SK-N-SH treated with all-trans-retinoic acid at 6 μM for 48 hours (cell line): ENCODE results near the gene SEMA5B.

Experiments used
- ATAC-seq: fragments of 200-7000 bp; cut with Tn5 transposase; 3 replicates; pipeline ENCODE4 v1.9.1; 2020; ENCODE audit warnings: mild to moderate bottlenecking, moderate library complexity
- ARNTL ChIP-seq: fragments of 450-650 bp; formaldehyde crosslinking; IDR thresholded peaks from 2 replicates; pipeline ENCODE4 v1.5.0; 2020; ENCODE audit warnings: low read depth, mild to moderate bottlenecking, moderate library complexity, borderline replicate concordance
- BACH2 ChIP-seq: fragments of 250-450 bp; sonication (Bioruptor Pico); IDR thresholded peaks from 2 replicates; pipeline ENCODE4 v1.9.0; 2021; ENCODE audit warnings: mild to moderate bottlenecking, borderline replicate concordance
- CSDC2 ChIP-seq: fragments of 250-450 bp; sonication (Bioruptor Pico); IDR thresholded peaks from 2 replicates; pipeline ENCODE4 v1.5.0; 2020; ENCODE audit warnings: mild to moderate bottlenecking, moderate library complexity
- ESRRG ChIP-seq: fragments of 250-450 bp; sonication (Bioruptor Pico); IDR thresholded peaks from 2 replicates; pipeline ENCODE4 v1.6.1; 2021; ENCODE audit warnings: mild to moderate bottlenecking
- GLIS3 ChIP-seq: fragments of 250-450 bp; sonication (Bioruptor Pico); IDR thresholded peaks from 2 replicates; pipeline ENCODE4 v1.5.0; 2020; ENCODE audit warnings: mild to moderate bottlenecking, moderate library complexity
- ISL1 ChIP-seq: fragments of 250-450 bp; sonication (Bioruptor Pico); IDR thresholded peaks from 2 replicates; pipeline ENCODE4 v2.1.2; 2022; ENCODE audit warnings: mild to moderate bottlenecking, moderate library complexity
- OSR1 ChIP-seq: fragments of 250-450 bp; sonication (Bioruptor Pico); IDR thresholded peaks from 2 replicates; pipeline ENCODE4 v1.8.0; 2022; ENCODE audit warnings: moderate library complexity, mild to moderate bottlenecking, inconsistent platforms
- PPARA ChIP-seq: fragments of 250-450 bp; sonication (Bioruptor Pico); IDR thresholded peaks from 2 replicates; pipeline ENCODE4 v1.5.0; 2020; ENCODE audit warnings: mild to moderate bottlenecking, borderline replicate concordance
- RARB ChIP-seq: fragments of 250-450 bp; sonication (Bioruptor Pico); IDR thresholded peaks from 2 replicates; pipeline ENCODE4 v1.8.0; 2021; ENCODE audit warnings: mild to moderate bottlenecking, moderate library complexity
- SNAI2 ChIP-seq: fragments of 250-450 bp; sonication (Bioruptor Pico); IDR thresholded peaks from 2 replicates; pipeline ENCODE4 v1.5.0; 2020; ENCODE audit warnings: mild to moderate bottlenecking, moderate library complexity
- TCF4 ChIP-seq: fragments of 250-450 bp; sonication (Bioruptor Pico); IDR thresholded peaks from 2 replicates; pipeline ENCODE4 v1.8.0; 2021; ENCODE audit warnings: mild to moderate bottlenecking, moderate library complexity, borderline replicate concordance
- TOX ChIP-seq: fragments of 250-450 bp; sonication (Bioruptor Pico); IDR thresholded peaks from 2 replicates; pipeline ENCODE4 v1.8.0; 2021; ENCODE audit warnings: mild to moderate bottlenecking, moderate library complexity, borderline replicate concordance
- ZC3H10 ChIP-seq: fragments of 250-450 bp; sonication (Bioruptor Pico); IDR thresholded peaks from 2 replicates; pipeline ENCODE4 v1.5.1; 2021; ENCODE audit warnings: mild to moderate bottlenecking, moderate library complexity
- ZFP3 ChIP-seq: fragments of 250-450 bp; sonication (Bioruptor Pico); IDR thresholded peaks from 2 replicates; pipeline ENCODE4 v1.5.0; 2020; ENCODE audit warnings: mild to moderate bottlenecking, moderate library complexity
- ZFP30 ChIP-seq: fragments of 450-650 bp; formaldehyde crosslinking; IDR thresholded peaks from 2 replicates; pipeline ENCODE4 v1.5.0; 2022; ENCODE audit warnings: mild to moderate bottlenecking, moderate library complexity
- ZNF565 ChIP-seq: fragments of 450-650 bp; formaldehyde crosslinking; conservative IDR thresholded peaks from 2 replicates; pipeline ENCODE4 v1.5.0; 2020; ENCODE audit warnings: low read depth, mild to moderate bottlenecking, moderate library complexity
- ZNF70 ChIP-seq: fragments of 450-650 bp; formaldehyde crosslinking; IDR thresholded peaks from 2 replicates; pipeline ENCODE4 v1.5.0; 2020; ENCODE audit warnings: mild to moderate bottlenecking, moderate library complexity
- ZNF8 ChIP-seq: fragments of 450-650 bp; formaldehyde crosslinking; IDR thresholded peaks from 2 replicates; pipeline ENCODE4 v1.5.0; 2020; ENCODE audit warnings: mild to moderate bottlenecking, moderate library complexity
- TF ChIP-seq, protein P1 (sequence below): fragments of 250-450 bp; sonication (Bioruptor Pico); IDR thresholded peaks from 2 replicates; pipeline ENCODE4 v1.8.0; 2020; ENCODE audit warnings: mild to moderate bottlenecking, moderate library complexity, borderline replicate concordance
- TF ChIP-seq, protein P2 (sequence below): fragments of 250-450 bp; sonication (Bioruptor Pico); IDR thresholded peaks from 2 replicates; pipeline ENCODE4 v1.5.0; 2020; ENCODE audit warnings: mild to moderate bottlenecking, moderate library complexity
- TF ChIP-seq, protein P3 (sequence below): fragments of 250-450 bp; sonication (Bioruptor Pico); IDR thresholded peaks from 2 replicates; pipeline ENCODE4 v1.5.1; 2020; ENCODE audit warnings: low read depth, mild to moderate bottlenecking, moderate library complexity
- TF ChIP-seq, protein P4 (sequence below): fragments of 250-450 bp; sonication (Bioruptor Pico); IDR thresholded peaks from 2 replicates; pipeline ENCODE4 v1.8.0; 2021; ENCODE audit warnings: low read depth, mild to moderate bottlenecking, moderate library complexity, borderline replicate concordance
- TF ChIP-seq, protein P5 (sequence below): fragments of 250-450 bp; sonication (Bioruptor Pico); IDR thresholded peaks from 2 replicates; pipeline ENCODE4 v1.5.1; 2021; ENCODE audit warnings: mild to moderate bottlenecking, moderate library complexity

The SEMA5B gene

DNA sequence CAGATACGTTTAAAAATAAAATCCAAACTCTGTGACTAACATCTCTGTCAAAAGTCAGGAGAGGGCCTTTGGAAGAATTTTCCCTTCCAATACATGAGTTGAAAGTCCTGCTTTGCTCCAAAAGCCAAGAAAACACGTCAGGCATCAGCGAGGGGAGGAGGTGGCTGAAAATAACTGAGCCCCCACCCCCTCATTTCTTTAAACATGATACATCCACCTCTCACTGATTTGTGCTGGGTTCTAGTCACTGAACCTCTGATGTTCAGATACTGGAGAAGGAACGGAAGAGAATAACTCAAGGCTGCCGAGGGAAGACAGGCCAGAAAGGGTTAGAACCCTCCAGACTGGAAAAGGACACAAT is 9.4 kb upstream of the SEMA5B start:
- TF ChIP-seq, protein P1, sequence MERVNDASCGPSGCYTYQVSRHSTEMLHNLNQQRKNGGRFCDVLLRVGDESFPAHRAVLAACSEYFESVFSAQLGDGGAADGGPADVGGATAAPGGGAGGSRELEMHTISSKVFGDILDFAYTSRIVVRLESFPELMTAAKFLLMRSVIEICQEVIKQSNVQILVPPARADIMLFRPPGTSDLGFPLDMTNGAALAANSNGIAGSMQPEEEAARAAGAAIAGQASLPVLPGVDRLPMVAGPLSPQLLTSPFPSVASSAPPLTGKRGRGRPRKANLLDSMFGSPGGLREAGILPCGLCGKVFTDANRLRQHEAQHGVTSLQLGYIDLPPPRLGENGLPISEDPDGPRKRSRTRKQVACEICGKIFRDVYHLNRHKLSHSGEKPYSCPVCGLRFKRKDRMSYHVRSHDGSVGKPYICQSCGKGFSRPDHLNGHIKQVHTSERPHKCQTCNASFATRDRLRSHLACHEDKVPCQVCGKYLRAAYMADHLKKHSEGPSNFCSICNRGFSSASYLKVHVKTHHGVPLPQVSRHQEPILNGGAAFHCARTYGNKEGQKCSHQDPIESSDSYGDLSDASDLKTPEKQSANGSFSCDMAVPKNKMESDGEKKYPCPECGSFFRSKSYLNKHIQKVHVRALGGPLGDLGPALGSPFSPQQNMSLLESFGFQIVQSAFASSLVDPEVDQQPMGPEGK (CRISPR knock-in tag), result no peak
- TF ChIP-seq ZNF565, result no peak
- TF ChIP-seq ZNF8, result no peak
- TF ChIP-seq TOX, result no peak
- TF ChIP-seq ISL1 (CRISPR knock-in tag), result no peak
- no peak for TF ChIP-seq OSR1 (CRISPR knock-in tag)
- no peak for ATAC-seq

DNA sequence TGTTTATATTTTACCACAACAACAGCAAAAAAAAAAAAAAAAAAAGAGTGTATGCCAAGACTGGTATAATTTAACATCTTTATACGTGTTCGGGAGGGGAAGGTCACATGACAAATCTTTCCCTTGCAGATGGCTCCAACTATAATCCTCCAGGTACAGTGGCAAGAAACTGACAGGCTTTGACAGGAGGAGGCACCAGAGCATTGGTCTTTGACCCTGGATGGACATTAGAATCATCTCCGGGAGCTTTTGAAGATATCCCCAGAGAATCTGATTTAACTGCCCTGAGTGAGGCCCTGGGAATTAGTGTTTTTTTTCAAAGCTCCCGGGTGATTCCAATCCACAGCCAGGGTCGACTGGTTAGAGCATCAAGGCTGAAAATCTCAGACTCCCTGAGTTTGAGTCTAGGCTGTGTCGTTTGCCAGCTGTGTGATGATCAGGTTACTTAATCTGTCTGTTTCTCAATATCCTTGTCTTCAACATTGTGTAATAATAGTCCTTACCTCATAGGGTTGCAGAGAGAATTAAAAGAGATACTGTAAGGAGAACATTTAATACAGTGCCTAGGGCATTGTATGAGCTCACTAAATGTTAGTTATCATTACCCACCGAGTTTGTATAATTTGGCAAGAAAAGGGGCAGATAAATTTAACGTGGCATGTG is 8.9 kb upstream of the SEMA5B start:
- TF ChIP-seq OSR1 (CRISPR knock-in tag), result no peak
- no peak for TF ChIP-seq ZFP3
- TF ChIP-seq CSDC2 (CRISPR knock-in tag), result no peak
- no peak for TF ChIP-seq GLIS3 (CRISPR knock-in tag)
- TF ChIP-seq RARB (CRISPR knock-in tag), result no peak
- no peak for TF ChIP-seq ZNF565
- no peak for TF ChIP-seq ZC3H10 (CRISPR knock-in tag)
- TF ChIP-seq TCF4, result no peak
- TF ChIP-seq ARNTL, result no peak
- TF ChIP-seq, protein P2, sequence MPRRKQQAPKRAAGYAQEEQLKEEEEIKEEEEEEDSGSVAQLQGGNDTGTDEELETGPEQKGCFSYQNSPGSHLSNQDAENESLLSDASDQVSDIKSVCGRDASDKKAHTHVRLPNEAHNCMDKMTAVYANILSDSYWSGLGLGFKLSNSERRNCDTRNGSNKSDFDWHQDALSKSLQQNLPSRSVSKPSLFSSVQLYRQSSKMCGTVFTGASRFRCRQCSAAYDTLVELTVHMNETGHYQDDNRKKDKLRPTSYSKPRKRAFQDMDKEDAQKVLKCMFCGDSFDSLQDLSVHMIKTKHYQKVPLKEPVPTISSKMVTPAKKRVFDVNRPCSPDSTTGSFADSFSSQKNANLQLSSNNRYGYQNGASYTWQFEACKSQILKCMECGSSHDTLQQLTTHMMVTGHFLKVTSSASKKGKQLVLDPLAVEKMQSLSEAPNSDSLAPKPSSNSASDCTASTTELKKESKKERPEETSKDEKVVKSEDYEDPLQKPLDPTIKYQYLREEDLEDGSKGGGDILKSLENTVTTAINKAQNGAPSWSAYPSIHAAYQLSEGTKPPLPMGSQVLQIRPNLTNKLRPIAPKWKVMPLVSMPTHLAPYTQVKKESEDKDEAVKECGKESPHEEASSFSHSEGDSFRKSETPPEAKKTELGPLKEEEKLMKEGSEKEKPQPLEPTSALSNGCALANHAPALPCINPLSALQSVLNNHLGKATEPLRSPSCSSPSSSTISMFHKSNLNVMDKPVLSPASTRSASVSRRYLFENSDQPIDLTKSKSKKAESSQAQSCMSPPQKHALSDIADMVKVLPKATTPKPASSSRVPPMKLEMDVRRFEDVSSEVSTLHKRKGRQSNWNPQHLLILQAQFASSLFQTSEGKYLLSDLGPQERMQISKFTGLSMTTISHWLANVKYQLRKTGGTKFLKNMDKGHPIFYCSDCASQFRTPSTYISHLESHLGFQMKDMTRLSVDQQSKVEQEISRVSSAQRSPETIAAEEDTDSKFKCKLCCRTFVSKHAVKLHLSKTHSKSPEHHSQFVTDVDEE (CRISPR knock-in tag), result no peak
- no peak for TF ChIP-seq ESRRG (CRISPR knock-in tag)
- TF ChIP-seq ZNF70 (CRISPR knock-in tag), result no peak
- no peak for TF ChIP-seq TOX
- no peak for TF ChIP-seq SNAI2 (CRISPR knock-in tag)
- TF ChIP-seq ZFP30, result no peak
- TF ChIP-seq, protein P3, sequence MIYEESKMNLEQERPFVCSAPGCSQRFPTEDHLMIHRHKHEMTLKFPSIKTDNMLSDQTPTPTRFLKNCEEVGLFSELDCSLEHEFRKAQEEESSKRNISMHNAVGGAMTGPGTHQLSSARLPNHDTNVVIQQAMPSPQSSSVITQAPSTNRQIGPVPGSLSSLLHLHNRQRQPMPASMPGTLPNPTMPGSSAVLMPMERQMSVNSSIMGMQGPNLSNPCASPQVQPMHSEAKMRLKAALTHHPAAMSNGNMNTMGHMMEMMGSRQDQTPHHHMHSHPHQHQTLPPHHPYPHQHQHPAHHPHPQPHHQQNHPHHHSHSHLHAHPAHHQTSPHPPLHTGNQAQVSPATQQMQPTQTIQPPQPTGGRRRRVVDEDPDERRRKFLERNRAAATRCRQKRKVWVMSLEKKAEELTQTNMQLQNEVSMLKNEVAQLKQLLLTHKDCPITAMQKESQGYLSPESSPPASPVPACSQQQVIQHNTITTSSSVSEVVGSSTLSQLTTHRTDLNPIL (CRISPR knock-in tag), result no peak
- TF ChIP-seq, protein P4, sequence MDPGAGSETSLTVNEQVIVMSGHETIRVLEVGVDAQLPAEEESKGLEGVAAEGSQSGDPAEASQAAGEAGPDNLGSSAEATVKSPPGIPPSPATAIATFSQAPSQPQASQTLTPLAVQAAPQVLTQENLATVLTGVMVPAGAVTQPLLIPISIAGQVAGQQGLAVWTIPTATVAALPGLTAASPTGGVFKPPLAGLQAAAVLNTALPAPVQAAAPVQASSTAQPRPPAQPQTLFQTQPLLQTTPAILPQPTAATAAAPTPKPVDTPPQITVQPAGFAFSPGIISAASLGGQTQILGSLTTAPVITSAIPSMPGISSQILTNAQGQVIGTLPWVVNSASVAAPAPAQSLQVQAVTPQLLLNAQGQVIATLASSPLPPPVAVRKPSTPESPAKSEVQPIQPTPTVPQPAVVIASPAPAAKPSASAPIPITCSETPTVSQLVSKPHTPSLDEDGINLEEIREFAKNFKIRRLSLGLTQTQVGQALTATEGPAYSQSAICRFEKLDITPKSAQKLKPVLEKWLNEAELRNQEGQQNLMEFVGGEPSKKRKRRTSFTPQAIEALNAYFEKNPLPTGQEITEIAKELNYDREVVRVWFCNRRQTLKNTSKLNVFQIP (CRISPR knock-in tag), result no peak
- TF ChIP-seq ISL1 (CRISPR knock-in tag), result no peak
- TF ChIP-seq, protein P5, sequence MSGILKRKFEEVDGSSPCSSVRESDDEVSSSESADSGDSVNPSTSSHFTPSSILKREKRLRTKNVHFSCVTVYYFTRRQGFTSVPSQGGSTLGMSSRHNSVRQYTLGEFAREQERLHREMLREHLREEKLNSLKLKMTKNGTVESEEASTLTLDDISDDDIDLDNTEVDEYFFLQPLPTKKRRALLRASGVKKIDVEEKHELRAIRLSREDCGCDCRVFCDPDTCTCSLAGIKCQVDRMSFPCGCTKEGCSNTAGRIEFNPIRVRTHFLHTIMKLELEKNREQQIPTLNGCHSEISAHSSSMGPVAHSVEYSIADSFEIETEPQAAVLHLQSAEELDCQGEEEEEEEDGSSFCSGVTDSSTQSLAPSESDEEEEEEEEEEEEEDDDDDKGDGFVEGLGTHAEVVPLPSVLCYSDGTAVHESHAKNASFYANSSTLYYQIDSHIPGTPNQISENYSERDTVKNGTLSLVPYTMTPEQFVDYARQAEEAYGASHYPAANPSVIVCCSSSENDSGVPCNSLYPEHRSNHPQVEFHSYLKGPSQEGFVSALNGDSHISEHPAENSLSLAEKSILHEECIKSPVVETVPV (CRISPR knock-in tag), result no peak
- no peak for TF ChIP-seq ZNF8
- no peak for ATAC-seq

DNA sequence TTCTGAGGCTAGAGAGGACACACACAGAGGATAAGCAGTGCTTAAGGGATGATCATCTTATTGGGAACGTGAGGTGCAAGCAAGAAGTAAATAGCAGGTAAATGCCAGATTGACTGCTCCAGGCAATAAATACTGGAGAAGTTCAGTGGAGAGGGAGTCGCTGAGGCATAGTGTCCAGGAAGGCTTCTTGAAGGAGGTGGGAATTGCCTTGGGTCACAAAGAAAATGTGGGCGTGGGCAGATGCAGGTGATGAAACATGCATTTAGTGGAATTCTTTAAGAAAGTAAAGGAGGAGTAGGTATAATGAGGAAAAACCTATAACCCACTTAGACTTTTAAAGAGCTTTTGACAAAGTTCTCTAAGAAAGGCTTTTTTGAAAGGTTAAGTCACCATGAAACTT is 7.4 kb upstream of the SEMA5B start:
- no peak for ATAC-seq
- no peak for TF ChIP-seq BACH2 (CRISPR knock-in tag)
- TF ChIP-seq ZFP30, result no peak
- no peak for TF ChIP-seq ZFP3
- no peak for TF ChIP-seq TCF4
- no peak for TF ChIP-seq GLIS3 (CRISPR knock-in tag)
- TF ChIP-seq CSDC2 (CRISPR knock-in tag), result no peak
- TF ChIP-seq ISL1 (CRISPR knock-in tag), result no peak
- no peak for TF ChIP-seq ZNF8
- TF ChIP-seq ZNF565, result no peak
- TF ChIP-seq PPARA, result no peak
- TF ChIP-seq, protein P5 (CRISPR knock-in tag), result no peak
- no peak for TF ChIP-seq SNAI2 (CRISPR knock-in tag)
- no peak for TF ChIP-seq ZNF70 (CRISPR knock-in tag)
- TF ChIP-seq, protein P3 (CRISPR knock-in tag), result no peak
- TF ChIP-seq, protein P2 (CRISPR knock-in tag), result no peak
